SK-N-MC (cell line): ENCODE data around the gene ROMO1.

Source experiments
- DNase-seq: peaks from one replicate; pipeline ENCODE4 v3.0.0-alpha.2; 2011; ENCODE audit warnings: low read depth, low spot score
- H3K27ac ChIP-seq: fragments of 200-600 bp; sonication (generic); 2 replicates; pipeline ENCODE4 v1.5.1; 2016; ENCODE audit warnings: mixed run types
- H3K36me3 ChIP-seq: fragments of 200-600 bp; sonication (generic); 2 replicates; pipeline ENCODE4 v1.6.1; 2017; ENCODE audit warnings: antibody characterized with exemption, low read length, mixed read lengths; ENCODE audit not compliant: insufficient read depth
- H3K4me3 ChIP-seq: fragments of 200-600 bp; sonication (generic); 2 replicates; pipeline ENCODE4 v1.5.1; 2016
- H3K9ac ChIP-seq: fragments of 200-600 bp; sonication (generic); 2 replicates; pipeline ENCODE4 v1.8.0; 2017; ENCODE audit warnings: mixed run types, mixed read lengths; ENCODE audit not compliant: insufficient read length
- H3K9me3 ChIP-seq: fragments of 200-600 bp; sonication (generic); 2 replicates; pipeline ENCODE4 v1.6.1; 2017; ENCODE audit warnings: low read depth, mild to moderate bottlenecking, antibody characterized with exemption, low read length, moderate library complexity, mixed read lengths
- EZH2 ChIP-seq: fragments of 200-600 bp; sonication (generic); IDR thresholded peaks from one replicate; pipeline ENCODE4 v1.6.1; 2017; ENCODE audit warnings: antibody characterized with exemption
- FOXP2 ChIP-seq: optimal IDR thresholded peaks from 2 replicates; pipeline ENCODE3; 2011; ENCODE audit warnings: mild to moderate bottlenecking, moderate library complexity; ENCODE audit not compliant: insufficient read depth; ENCODE audit errors: extremely low read length, control extremely low read depth
- POLR2AphosphoS5 ChIP-seq: IDR thresholded peaks from 2 replicates; pipeline ENCODE4 v1.6.1; 2012; ENCODE audit warnings: mild to moderate bottlenecking, low read depth, low read length, borderline replicate concordance

Gene ROMO1

GRCh38 chr20:35697696-35698297 lies 1.4 kb upstream of the ROMO1 start:
- no peak for DNase-seq
- Histone ChIP-seq H3K36me3 (peaks cover 19% of the 10 kb centered on the region), H3K9ac (peak overlapping the region; percentile 96), H3K27ac (no peak overlapping the region), H3K4me3 (peak overlapping the region; percentile 97), H3K9me3 (no peaks in the 10 kb centered on the region)
- TF ChIP-seq EZH2 = no peak
- no peak for TF ChIP-seq POLR2AphosphoS5
- TF ChIP-seq FOXP2 = no peak

GRCh38 chr20:35698298-35699126 lies 693 bp upstream of the ROMO1 start:
- H3K36me3 ChIP-seq = peaks cover 26% of the 10 kb centered on the region
- H3K4me3 ChIP-seq = peak overlapping the region; percentile 97

GRCh38 chr20:35699957-35700624 lies 886 bp downstream of the ROMO1 start:
- Histone ChIP-seq H3K27ac (peak overlapping the region; percentile 82), H3K36me3 (peaks cover 39% of the 10 kb centered on the region), H3K9me3 (no peaks in the 10 kb centered on the region), H3K9ac (peak overlapping the region; percentile 96), H3K4me3 (peak overlapping the region; percentile 97)
- no peak for TF ChIP-seq EZH2
- no peak for TF ChIP-seq FOXP2
- TF ChIP-seq POLR2AphosphoS5 = no peak; the same call in 1 of the 2 replicates
- DNase-seq = no peak

More at GRCh38 chr20:35698298-35699126, 693 bp upstream of the ROMO1 start:
- no peak for TF ChIP-seq POLR2AphosphoS5
- TF ChIP-seq EZH2 = no peak
- TF ChIP-seq FOXP2 = no peak
- H3K9me3 ChIP-seq = no peaks in the 10 kb centered on the region
- H3K9ac ChIP-seq = peak overlapping the region; percentile 96
- H3K27ac ChIP-seq = 0 out of 2 replicates have a peak overlapping the region, but pooled peaks have one; percentile 3
- no peak for DNase-seq

GRCh38 chr20:35700625-35701148 lies 1.5 kb downstream of the ROMO1 start:
- no peak for DNase-seq
- H3K27ac ChIP-seq = peak overlapping the region; percentile 82
- peaks cover 40% of the 10 kb centered on the region for H3K36me3 ChIP-seq
- no peaks in the 10 kb centered on the region for H3K9me3 ChIP-seq
- TF ChIP-seq FOXP2 (no peak), EZH2 (no peak), POLR2AphosphoS5 (peak; percentile 39; the same call in 1 of the 2 replicates)
- peak overlapping the region; percentile 97 for H3K4me3 ChIP-seq
- peak overlapping the region; percentile 96 for H3K9ac ChIP-seq

GRCh38 chr20:35702051-35702823 lies 3.0 kb downstream of the ROMO1 start:
- Histone ChIP-seq H3K27ac (peak overlapping the region; percentile 68), H3K9ac (no peak overlapping the region), H3K4me3 (no peak overlapping the region), H3K9me3 (no peaks in the 10 kb centered on the region), H3K36me3 (peaks cover 54% of the 10 kb centered on the region)
- DNase-seq = no peak
- TF ChIP-seq POLR2AphosphoS5 = no peak
- TF ChIP-seq FOXP2 = no peak
- TF ChIP-seq EZH2 = no peak

GRCh38 chr20:35702824-35703695 lies 3.9 kb downstream of the ROMO1 start:
- peaks cover 60% of the 10 kb centered on the region for H3K36me3 ChIP-seq
- no peak for DNase-seq
- H3K9me3 ChIP-seq = no peaks in the 10 kb centered on the region
- no peak overlapping the region for H3K4me3 ChIP-seq
- no peak overlapping the region for H3K9ac ChIP-seq
- H3K27ac ChIP-seq = peak overlapping the region; percentile 68; the same call in 1 of the 2 replicates
- TF ChIP-seq POLR2AphosphoS5 = no peak; the same call in 1 of the 2 replicates
- TF ChIP-seq EZH2 = no peak
- no peak for TF ChIP-seq FOXP2

- Histone ChIP-seq H3K9me3 (no peaks in the 10 kb centered on the region), H3K27ac (peak overlapping the region; percentile 48; the same call in 1 of the 2 replicates), H3K4me3 (no peak overlapping the region), H3K9ac (no peak overlapping the region), H3K36me3 (peaks cover 76% of the 10 kb centered on the region)
- TF ChIP-seq FOXP2 = no peak
- peak; percentile 14; the same call in 1 of the 2 replicates for TF ChIP-seq POLR2AphosphoS5
- no peak for TF ChIP-seq EZH2
- no peak for DNase-seq
Measured at GRCh38 chr20:35704514-35705261, 5.5 kb downstream of the ROMO1 start.
